OCI-LY7 (cell line): ENCODE data around the gene ZPBP2.

Experiments
- EZH2phosphoT487 ChIP-seq: fragments of 200-600 bp; sonication (generic); IDR thresholded peaks from 2 replicates; pipeline ENCODE4 v1.6.1; 2018; ENCODE audit warnings: low read depth, borderline replicate concordance, mild to moderate bottlenecking, mixed run types, antibody characterized with exemption, low read length, moderate library complexity, mixed read lengths
- TF ChIP-seq, protein P1 (sequence below): fragments of 200-600 bp; sonication (generic); conservative IDR thresholded peaks from 2 replicates; pipeline ENCODE4 v1.5.1; 2014; ENCODE audit warnings: mild to moderate bottlenecking, antibody characterized with exemption, low read length, moderate library complexity, mixed read lengths

- TF ChIP-seq, protein P1, sequence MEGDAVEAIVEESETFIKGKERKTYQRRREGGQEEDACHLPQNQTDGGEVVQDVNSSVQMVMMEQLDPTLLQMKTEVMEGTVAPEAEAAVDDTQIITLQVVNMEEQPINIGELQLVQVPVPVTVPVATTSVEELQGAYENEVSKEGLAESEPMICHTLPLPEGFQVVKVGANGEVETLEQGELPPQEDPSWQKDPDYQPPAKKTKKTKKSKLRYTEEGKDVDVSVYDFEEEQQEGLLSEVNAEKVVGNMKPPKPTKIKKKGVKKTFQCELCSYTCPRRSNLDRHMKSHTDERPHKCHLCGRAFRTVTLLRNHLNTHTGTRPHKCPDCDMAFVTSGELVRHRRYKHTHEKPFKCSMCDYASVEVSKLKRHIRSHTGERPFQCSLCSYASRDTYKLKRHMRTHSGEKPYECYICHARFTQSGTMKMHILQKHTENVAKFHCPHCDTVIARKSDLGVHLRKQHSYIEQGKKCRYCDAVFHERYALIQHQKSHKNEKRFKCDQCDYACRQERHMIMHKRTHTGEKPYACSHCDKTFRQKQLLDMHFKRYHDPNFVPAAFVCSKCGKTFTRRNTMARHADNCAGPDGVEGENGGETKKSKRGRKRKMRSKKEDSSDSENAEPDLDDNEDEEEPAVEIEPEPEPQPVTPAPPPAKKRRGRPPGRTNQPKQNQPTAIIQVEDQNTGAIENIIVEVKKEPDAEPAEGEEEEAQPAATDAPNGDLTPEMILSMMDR: no peak
- no peak for TF ChIP-seq EZH2phosphoT487
Measured at GRCh38 chr17:39926135-39926587, 58.2 kb downstream of the ZPBP2 start.
